ENCODE measurements around the gene EIF2B1.

GRCh38 chr12:123621619-123622530, 11.6 kb downstream of the EIF2B1 start:
- no peak for TF ChIP-seq CTCF (IDR thresholded peaks at IDR 0.05; ENCODE audit: insufficient read depth, low read length, poor library complexity, severe bottlenecking)
- TF ChIP-seq EZH2phosphoT487 (conservative IDR thresholded peaks at IDR 0.05; ENCODE audit: low read length) = no peak

Data from SU-DHL-6 (cell line).